Placental pericyte (primary cell): ENCODE measurements around the gene NFATC2IP. TPM values are rescaled to one million over a fixed set of nuclear protein-coding genes. Genes with fewer than 3 reads are reported as not detected.

Experiments
- total RNA-seq: library from RNA; depleted of rRNA; stranded (reverse); fragments of >200 nt; gene quantifications from 2 replicates; pipeline ENCODE4 v1.2.3, GENCODE V29; 2012

Gene NFATC2IP
- total RNA-seq, result 17.9 and 24.9 TPM in 2 replicates

GRCh38 chr16:28950648-28951409 is at the start of gene NFATC2IP:
Gene NFATC2IP, plus strand, starts transcription at chr16:28950937. Its CDS starts 75 bp downstream, at chr16:28951012.

GRCh38 chr16:28924762-28925385 is 25.9 kb upstream of the NFATC2IP start, which contains the start of gene RABEP2:
Gene RABEP2, minus strand, starts transcription at chr16:28925238. Its CDS starts 75 bp downstream, at chr16:28925163.

GRCh38 chr16:28931801-28932225 is 18.9 kb upstream of the NFATC2IP start, which contains the start of gene CD19:
Gene CD19, plus strand, starts transcription at chr16:28931971. Its CDS starts 30 bp downstream, at chr16:28932001.

GRCh38 chr16:28974437-28975157 is 23.9 kb downstream of the NFATC2IP start, which contains the start of gene SPNS1:
Gene SPNS1, plus strand, starts transcription at chr16:28974778. Its CDS starts 374 bp downstream, at chr16:28975152.

GRCh38 chr16:28984619-28985135 is 33.9 kb downstream of the NFATC2IP start, which contains the start of gene LAT:
Gene LAT, plus strand, starts transcription at chr16:28985052. Its CDS starts 366 bp downstream, at chr16:28985418.

Other genes with a start within 250 kb of the NFATC2IP start
- 126 and 142 TPM in 2 replicates for gene EIF3C, start 239.5 kb upstream of the NFATC2IP start, total RNA-seq
- gene NPIPB9, start 199.2 kb upstream of the NFATC2IP start, total RNA-seq, result 1.8 and 3.7 TPM in 2 replicates
- 62.0 and 106 TPM in 2 replicates for gene ATXN2L, start 127.9 kb upstream of the NFATC2IP start, total RNA-seq
- 96.9 and 122 TPM in 2 replicates for gene TUFM, start 104.6 kb upstream of the NFATC2IP start, total RNA-seq
- 16.2 and 24.8 TPM in 2 replicates for gene SH2B1, start 87.1 kb upstream of the NFATC2IP start, total RNA-seq
- gene ATP2A1, start 72.4 kb upstream of the NFATC2IP start, total RNA-seq, result 0.29 and 0.44 TPM in 2 replicates
- gene RABEP2, start 25.7 kb upstream of the NFATC2IP start, total RNA-seq, result 36.5 and 51.4 TPM in 2 replicates
- gene CD19, start 19.0 kb upstream of the NFATC2IP start, total RNA-seq, result not detected in 2 replicates
- 53.1 and 72.2 TPM in 2 replicates for gene SPNS1, start 23.8 kb downstream of the NFATC2IP start, total RNA-seq
- 0.72 and 1.1 TPM in 2 replicates for gene LAT, start 34.1 kb downstream of the NFATC2IP start, total RNA-seq